ENCODE results near the gene CD247.

The CD247 gene

GRCh38 chr1:167434306-167434705 lies 84.0 kb downstream of the CD247 start:
- DNase-seq (ENCODE audit: low read depth): no peak
- no peak overlapping the region for H3K4me3 ChIP-seq (ENCODE audit: low read depth, low read length)
- TF ChIP-seq CTCF (IDR thresholded peaks at IDR 0.05; ENCODE audit: low read depth, low read length, missing control alignments): no peak

- no peak overlapping the region for H3K4me3 ChIP-seq (ENCODE audit: low read depth, low read length)
- DNase-seq (ENCODE audit: low read depth): no peak
- TF ChIP-seq CTCF (IDR thresholded peaks at IDR 0.05; ENCODE audit: low read depth, low read length, missing control alignments): no peak
Measured at GRCh38 chr1:167433884-167434283, 84.4 kb downstream of the CD247 start.

GRCh38 chr1:167432780-167433179 lies 85.5 kb downstream of the CD247 start:
- no peak for TF ChIP-seq CTCF (IDR thresholded peaks at IDR 0.05; ENCODE audit: low read depth, low read length, missing control alignments)
- DNase-seq (ENCODE audit: low read depth): no peak
- H3K4me3 ChIP-seq (ENCODE audit: low read depth, low read length): no peak overlapping the region

GRCh38 chr1:167431909-167432650 lies 86.2 kb downstream of the CD247 start:
- TF ChIP-seq CTCF (IDR thresholded peaks at IDR 0.05; ENCODE audit: low read depth, low read length, missing control alignments): no peak
- no peak overlapping the region for H3K4me3 ChIP-seq (ENCODE audit: low read depth, low read length)
- DNase-seq (ENCODE audit: low read depth): no peak

GRCh38 chr1:167431261-167431908 lies 86.9 kb downstream of the CD247 start:
- no peak for TF ChIP-seq CTCF (IDR thresholded peaks at IDR 0.05; ENCODE audit: low read depth, low read length, missing control alignments)
- no peak for DNase-seq (ENCODE audit: low read depth)
- no peak overlapping the region for H3K4me3 ChIP-seq (ENCODE audit: low read depth, low read length)

- DNase-seq (ENCODE audit: low read depth): no peak
- TF ChIP-seq CTCF (IDR thresholded peaks at IDR 0.05; ENCODE audit: low read depth, low read length, missing control alignments): no peak
- H3K4me3 ChIP-seq (ENCODE audit: low read depth, low read length): no peak overlapping the region
Measured at GRCh38 chr1:167430849-167431242, 87.5 kb downstream of the CD247 start.
